HPDE6-E6E7 (cell line): ENCODE results near the gene HSD17B10.
"Not testable (repeated sequence)": the region's sequence is repeated elsewhere in the genome, so short reads cannot be mapped to it uniquely, and the experiment has no call there.

Experiments
- DNase-seq: peaks from one replicate; pipeline ENCODE4 v3.0.0; 2011; ENCODE audit warnings: missing footprints; ENCODE audit errors: extremely low spot score

HSD17B10 gene

DNA sequence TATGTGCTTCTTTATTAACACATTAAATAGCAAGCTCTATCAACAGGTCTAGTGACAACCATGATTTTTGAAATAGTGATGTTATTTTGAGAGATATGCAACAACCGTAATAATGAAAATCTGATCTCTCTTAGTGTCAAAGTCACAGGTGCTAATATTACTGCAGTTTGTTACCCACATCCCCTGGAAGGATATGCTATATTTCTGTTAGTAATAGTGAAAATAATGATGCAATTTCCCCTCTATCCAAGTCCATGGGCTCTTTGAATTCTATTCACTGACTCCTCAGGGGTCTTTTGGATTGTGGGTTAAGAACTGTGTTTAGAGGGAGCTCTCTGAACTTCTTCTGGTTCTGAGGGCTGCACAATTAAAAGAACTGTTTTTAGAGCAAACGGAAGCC is 3.0 kb upstream of the HSD17B10 start:
- DNase-seq: no peak

DNA sequence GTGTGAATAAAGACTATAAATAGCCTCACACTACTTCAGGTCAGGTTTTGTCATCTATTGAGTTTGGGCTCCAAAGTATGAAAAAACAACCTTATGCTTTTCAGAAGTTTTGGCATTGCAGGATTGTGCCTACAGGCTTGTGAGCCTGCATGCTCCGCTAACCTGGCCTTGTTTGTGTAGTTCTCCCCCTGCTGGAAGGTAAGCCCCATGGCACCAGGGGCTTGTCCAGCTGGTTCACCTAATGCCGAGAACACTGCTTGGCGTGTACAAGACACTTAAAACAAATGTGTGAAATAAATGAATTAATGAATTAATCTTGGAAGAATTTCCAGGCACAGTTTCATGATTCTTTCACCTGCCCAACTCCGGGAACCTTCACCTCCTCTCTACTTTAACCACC is 1.8 kb upstream of the HSD17B10 start:
- peak; percentile 74 for DNase-seq

DNA sequence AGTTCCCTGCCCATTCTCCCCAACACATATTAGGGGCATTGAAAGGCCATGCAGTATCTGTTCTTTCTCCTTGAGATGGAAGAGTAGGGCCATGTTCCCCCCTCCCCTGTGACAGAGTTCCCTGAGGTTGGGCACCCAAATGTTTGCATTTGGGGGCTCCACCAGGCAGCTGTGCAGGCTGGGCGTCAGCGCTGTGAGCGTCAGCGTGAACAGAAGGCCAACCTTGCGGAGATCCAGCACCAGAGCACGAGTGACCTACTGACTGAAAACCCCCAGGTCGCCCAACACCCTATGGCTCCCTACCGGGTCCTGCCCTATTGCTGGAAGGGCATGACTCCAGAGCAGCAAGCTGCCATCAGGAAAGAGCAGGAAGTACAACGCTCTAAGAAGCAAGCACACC is 3.9 kb downstream of the HSD17B10 start:
- no peak for DNase-seq

DNA sequence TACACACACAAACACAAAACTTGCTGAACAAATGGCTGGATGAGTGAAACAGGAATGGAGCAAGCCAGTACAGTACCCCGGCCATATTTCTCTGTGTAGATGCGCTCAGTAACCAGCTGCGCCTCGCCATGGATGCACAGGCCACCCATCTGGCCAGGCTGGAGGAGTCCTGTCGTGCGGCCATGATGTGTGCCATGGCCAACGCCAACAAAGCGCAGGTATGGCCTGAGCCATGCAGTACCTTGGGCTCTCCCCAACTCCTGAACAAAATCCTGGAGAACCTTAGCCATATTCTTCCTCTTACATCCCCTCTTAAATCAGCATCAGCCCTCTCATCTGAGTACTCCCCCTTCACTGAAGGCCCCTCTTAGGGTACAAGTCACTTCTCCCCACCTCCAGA is 4.4 kb downstream of the HSD17B10 start:
- no peak for DNase-seq

DNA sequence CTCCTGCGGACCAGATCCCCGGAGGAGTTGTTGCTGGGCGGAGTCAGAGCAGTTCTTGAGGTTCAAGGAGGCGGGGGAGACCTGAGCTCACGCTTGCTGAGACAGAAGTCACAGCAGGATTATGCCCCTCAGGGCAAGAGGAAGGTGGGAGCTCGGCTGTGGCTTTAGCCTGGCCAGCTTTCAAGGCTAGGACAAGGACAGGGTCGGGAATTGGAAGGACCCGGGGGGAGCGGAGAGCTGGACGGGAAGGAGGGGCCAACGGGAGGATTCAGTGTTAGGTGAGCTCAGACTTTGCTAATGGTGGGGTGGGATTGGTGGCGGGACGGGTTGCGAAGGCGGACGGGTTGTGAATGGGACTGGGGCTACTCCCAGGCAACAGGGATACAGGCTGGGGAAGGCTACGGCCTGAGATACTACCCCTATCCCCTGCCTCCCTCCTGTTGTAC is 11.3 kb downstream of the HSD17B10 start, which contains the start of gene RIBC1:
RIBC1 (plus strand) TSS at position 13 of the 446 bp plus-strand sequence. CDS start 3,404 bp downstream, outside the sequence.
- DNase-seq: no peak

DNA sequence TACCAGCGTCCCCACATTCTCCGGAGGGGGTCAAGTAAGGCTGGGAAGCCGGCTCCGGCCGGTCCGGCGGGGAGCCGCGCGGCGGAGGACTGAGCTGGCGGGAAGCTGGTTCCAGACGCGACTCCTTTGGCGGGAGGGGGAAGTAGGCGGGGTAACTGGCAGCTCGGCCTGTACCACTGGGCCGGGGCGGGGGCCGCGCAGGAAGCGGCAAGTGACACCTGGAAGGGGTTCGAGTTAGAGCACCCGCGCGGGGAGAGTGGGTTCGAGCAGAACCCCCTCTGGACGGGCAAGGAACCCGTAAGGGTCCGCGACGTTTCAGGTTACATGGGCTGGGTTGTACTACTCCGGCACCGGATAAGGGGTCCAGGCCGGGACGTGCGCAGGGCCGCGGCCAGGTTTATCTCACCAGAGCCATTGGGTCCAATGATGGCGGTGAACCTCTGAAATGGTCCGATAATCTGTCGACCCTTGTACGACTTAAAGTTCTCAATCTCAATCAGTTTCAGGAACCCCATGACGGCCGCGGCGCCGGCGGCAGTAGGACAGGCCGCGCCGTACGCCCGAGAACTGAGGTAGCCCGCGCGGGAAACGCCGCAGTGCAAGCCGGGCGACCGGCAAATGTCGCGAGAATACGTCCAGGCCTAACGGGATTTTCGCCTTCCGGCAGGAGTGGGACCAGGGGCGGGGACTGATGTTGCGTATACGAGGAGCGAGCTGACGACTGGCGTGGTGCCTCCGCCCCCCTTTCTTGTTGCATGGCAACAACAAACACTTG is 11.9 kb downstream of the HSD17B10 start, which contains the start of gene SMC1A:
SMC1A (minus strand) TSS at position 569 of the 775 bp plus-strand sequence; CDS start at position 515, 54 bp downstream.
- DNase-seq: peak; percentile 99

DNA sequence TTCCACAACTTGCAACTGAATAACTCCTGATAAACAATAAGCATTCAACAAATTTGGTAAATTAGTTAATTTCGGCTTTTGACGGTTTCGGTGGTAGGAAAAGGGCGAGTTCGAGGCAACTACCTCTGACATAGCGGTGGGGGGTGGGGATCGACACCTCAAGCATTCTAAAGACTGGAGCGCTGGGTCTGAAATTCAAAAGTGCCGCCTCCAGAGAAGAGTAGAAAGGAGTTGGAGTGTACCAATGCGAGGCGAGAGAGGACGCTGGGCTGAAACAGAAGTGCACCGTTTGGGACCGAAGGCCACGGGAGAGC is 12.4 kb downstream of the HSD17B10 start:
- DNase-seq: no peak

DNA sequence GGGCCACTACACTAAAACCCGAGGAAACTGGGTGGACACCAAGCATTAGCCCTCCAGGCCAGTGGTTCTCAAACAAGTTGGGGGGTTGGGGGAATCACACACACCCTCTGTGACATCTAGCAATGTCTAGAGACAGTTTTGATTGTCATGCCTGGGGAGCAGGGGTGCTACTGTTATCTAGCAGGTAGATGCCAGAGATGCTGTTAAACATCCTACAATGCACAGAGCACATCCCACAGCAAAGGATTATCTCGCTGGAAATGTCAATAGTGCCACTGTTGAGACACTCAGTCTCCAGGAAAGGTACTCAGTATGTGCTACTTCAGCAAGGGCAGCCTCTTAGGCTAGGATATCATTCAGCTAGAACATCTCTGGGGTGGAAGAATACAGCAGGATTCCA is 13.0 kb downstream of the HSD17B10 start:
- no peak for DNase-seq

DNA sequence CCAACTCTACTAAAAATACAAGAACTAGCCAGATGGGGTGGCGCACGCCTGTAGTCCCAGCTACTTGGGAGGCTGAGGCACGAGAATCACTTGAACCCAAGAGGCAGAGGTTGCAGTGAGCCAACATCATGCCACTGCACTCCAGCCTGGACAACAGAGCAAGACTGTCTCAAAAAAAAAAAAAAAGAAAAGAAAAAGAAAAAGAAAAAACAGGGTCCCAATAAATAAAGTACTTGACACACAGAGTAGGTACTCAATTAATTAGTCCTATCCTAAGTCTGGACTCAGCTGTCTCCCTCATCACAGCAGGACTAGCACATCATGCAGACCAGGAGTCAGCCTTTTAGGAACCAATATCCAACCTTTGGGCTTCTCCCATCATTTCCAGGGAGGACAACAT is 13.8 kb downstream of the HSD17B10 start:
- not testable (repeated sequence) for DNase-seq

DNA sequence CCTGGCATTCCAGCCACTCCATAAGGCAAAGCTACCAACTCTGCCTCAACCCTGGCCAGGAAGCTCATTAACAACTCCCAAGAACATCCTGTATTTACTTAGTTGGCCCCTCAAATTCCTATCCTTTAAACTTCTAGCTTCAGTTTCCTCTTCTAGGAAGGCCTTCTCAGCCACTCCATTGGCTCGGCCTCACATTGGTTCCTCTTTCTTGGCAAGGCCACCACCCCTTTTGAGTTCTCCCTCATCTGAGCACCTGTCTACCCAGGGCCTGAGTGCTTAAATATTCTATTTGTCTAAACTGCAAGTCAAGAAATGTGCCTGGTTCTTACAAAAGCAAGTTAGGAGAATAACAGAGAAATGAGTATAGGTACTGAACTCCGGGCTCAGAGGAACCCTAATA is 21.7 kb downstream of the HSD17B10 start:
- DNase-seq: no peak

DNA sequence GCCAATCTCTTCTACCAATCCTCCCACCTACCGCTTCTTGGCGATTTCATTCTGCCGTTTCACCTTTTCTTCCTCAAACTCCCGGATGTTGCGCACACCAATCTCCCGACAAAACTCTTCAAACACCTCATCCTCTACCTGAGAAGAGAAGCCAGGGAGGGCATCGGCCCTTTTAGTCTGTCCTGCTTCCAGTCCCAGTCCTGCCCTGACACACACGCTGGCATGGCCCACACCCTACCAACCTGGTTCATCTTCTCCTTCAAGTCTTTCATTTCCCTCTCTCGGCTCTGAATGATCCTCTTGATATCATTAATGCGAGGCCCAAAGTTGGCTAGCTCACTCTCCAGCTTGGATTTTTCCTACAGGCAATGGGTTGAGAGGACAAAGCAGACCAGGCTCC is 30.6 kb downstream of the HSD17B10 start:
- no peak for DNase-seq

DNA sequence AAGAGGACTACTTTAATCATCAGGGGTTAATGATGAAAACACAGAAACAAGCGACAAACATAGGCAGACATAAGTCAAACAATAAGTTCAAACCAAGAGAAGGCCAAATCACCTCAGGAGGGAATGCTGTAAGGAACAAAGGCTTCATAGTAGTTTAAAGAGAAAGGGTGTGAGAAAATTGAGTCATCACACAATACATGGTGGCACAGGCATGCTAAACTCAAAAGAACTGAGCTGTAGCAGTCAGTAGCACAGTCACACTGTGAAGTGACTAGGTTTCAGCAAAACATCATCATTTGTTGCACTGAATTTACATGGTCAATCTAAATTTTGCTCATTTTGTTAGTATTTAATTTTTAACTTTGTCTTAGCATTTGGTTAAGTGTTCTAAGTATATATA is 36.0 kb downstream of the HSD17B10 start:
- DNase-seq: no peak

DNA sequence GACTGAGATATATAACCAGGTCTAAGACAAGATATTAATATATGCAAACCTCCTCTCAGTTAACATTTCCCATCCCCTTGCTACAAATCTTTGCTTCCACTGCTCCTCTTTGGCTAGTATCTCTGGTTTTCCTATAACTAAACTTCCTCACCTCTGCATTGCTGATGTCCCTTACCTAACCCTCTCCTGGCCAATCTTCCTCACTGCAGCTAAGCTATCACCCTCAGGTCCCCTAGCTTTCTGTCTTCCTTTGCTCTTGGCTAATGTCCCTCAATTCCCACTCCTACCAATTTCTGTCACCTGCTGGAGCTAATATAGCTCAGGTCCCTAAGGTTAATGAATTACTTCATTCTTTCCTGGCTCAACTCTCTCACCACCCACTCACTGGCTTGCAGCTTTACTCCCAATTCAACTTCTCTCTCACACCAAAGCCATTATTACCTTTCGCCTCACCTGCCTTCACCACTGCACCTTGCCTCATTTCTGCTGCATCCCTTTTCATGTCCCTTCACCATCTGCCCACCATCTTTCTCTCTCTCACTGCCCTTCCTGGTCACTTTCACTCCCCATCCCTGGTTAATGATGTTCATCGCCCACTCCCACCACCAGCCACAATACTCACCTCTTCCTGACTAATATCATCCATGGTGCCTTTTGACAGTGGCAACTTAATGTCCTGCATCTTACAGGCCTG is 38.4 kb downstream of the HSD17B10 start:
- no peak for DNase-seq

DNA sequence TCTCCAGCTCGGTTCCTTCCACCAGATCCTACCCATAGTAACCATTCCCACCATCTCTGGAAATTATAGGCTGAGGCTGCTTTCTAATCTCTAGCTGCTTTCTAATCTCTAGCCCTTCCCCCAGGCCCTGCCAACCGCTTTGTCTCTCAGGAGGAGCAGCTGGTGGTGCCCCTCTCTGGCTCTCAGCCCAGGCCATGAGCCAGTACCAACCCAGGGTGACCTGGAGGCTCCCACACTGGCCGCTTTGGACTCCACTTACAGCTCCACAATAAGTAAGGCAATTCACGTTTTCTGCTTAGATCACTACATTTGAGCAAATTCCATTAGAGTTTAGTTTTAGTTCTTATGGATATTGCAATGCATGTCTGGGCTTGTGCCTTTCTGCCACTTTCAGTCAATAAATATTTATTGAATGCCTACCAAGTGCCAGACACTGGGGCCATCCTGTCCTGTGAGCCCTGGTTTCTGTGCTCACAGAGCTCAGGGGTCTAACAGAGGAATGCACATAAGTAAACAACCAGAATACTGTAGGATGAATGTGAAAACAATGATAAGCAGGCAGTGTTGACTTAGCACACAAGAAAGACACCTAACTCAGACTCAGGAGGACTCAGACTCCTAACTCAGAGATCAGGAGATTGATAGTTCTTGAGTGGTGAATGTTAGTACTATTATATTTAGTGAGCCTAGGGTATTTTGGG is 50.6 kb downstream of the HSD17B10 start:
- DNase-seq: no peak
